Measurements from ENCODE around the gene PCGF2. TPM values are rescaled to one million over a fixed set of nuclear protein-coding genes. Genes with fewer than 3 reads are reported as not detected.

Gene PCGF2
- total RNA-seq, 4 donors from 2014 or later, result 1.3 to 4.0 (median 1.6) TPM

DNA sequence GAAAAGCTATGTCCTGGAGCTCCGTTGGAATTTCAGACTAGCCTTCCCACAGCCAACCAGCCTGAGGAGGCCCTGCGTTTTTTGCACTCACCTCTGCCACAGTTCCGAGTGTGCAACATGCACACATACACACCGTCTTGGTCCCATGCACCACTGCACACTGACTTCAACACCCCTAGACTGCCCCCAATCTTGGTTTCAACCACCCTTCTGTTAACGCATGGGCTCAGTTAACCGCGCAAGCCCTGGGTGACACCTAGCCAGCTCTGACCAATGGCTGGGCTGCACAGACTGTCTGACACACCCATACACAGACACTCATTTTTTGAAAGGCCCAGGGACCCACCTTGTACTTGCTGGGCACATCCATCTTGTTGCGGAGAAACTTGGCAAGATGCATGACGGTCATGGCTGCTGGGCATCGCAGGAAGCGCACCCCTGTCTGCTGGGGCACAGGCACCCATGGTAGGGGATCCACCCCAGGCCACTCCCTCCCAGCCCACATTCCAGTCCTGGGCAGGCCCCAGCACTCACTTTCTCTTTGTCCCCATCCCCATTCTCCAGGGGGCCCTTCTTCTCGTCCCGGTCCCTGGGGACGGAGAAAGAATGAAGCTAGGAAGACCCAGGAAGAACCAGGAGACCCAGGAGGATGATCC, 10.0 kb downstream of the PCGF2 start:
- no peaks in the 10 kb centered on the region for H3K27me3 ChIP-seq
- H3K9me3 ChIP-seq, result no peaks in the 10 kb centered on the region
- intact Hi-C loops (cut with DNase I; ENCODE audit: low total_unique reads), result no loop called here
- DNase-seq (no peak), ATAC-seq (no peak)
- H3K4me3 ChIP-seq, result no peak overlapping the region
- TF ChIP-seq, protein P1, sequence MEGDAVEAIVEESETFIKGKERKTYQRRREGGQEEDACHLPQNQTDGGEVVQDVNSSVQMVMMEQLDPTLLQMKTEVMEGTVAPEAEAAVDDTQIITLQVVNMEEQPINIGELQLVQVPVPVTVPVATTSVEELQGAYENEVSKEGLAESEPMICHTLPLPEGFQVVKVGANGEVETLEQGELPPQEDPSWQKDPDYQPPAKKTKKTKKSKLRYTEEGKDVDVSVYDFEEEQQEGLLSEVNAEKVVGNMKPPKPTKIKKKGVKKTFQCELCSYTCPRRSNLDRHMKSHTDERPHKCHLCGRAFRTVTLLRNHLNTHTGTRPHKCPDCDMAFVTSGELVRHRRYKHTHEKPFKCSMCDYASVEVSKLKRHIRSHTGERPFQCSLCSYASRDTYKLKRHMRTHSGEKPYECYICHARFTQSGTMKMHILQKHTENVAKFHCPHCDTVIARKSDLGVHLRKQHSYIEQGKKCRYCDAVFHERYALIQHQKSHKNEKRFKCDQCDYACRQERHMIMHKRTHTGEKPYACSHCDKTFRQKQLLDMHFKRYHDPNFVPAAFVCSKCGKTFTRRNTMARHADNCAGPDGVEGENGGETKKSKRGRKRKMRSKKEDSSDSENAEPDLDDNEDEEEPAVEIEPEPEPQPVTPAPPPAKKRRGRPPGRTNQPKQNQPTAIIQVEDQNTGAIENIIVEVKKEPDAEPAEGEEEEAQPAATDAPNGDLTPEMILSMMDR (IDR thresholded peaks at IDR 0.05 in 4 of 5, conservative IDR thresholded peaks at IDR 0.05 in 1 of 5), result no peak
- no peak for TF ChIP-seq POLR2A (IDR thresholded peaks at IDR 0.05)
- H3K36me3 ChIP-seq, result peaks cover 0 to 8% of the 10 kb centered on the region in 2 donors
- in situ Hi-C loops (cut with MboI; ENCODE audit: low sequenced_read_pairs in 4 of 4), result loop anchor here in 1 of 4 donors (5.0 kb wide), 1 partner anchor 61 kb away; no protein-coding TSS in a partner anchor
- H3K4me1 ChIP-seq, result peaks cover 23 to 28% of the 10 kb centered on the region in 2 donors
- H3K27ac ChIP-seq, result no peak overlapping the region

DNA sequence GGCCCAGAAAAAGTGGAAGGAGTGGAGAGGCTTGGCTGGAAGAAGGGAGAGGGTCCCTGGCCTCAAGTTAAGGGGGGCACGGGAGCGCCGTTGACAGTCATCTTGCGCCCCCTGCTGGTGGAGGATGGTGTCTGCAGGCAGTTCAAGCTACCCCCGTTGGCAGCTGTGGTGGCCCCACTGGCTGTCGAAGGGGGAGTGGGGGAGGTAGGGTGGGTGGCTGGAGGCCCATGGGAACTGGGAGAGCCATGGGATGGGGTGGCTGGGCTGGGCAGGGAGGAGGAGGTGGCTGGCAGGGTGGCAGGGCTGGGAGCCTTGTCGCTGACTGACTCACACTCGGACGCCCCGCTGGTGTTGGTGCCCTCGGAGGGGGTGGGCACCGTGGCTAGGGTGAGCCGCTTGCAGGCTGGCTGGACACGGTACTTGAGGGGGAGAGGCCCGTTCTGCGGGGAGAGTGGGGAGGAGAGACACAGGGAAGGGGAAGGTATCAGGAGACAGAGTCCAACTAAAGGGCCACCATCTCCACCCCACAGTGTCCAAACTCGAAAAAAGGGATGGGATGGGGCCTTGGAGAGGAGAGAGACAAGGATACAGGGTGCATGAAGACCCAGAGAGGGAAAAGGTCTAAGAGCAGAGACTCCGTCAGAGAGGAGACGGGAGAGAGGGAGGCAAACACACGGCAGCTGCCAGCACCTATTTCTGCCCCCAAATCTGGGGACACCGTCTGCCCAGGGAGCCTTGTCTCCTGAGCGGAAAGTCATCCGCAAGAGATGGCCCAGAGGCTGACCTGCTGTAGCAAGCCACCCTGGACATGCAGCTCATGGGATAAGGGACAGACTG, 12.8 kb downstream of the PCGF2 start:
- Histone ChIP-seq H3K4me1 (peaks cover 25 to 28% of the 10 kb centered on the region in 2 donors), H3K9me3 (no peaks in the 10 kb centered on the region), H3K27ac (peak overlapping the region in 1 of 4 donors; percentile 18), H3K27me3 (no peaks in the 10 kb centered on the region), H3K4me3 (no peak overlapping the region), H3K36me3 (peaks cover 0 to 9% of the 10 kb centered on the region in 2 donors)
- ATAC-seq (no peak), DNase-seq (no peak)
- in situ Hi-C loops (cut with MboI; ENCODE audit: low sequenced_read_pairs in 4 of 4) (loop anchor here in 1 of 4 donors (5.0 kb wide), 1 partner anchor 58 kb away; no protein-coding TSS in a partner anchor), intact Hi-C loops (cut with DNase I; ENCODE audit: low total_unique reads) (loop anchor here (1.0 to 2.0 kb wide), 2 partner anchors 58 to 177 kb away; no protein-coding TSS in a partner anchor)
- no peak for TF ChIP-seq POLR2A (IDR thresholded peaks at IDR 0.05)
- TF ChIP-seq, protein P1 (IDR thresholded peaks at IDR 0.05 in 4 of 5, conservative IDR thresholded peaks at IDR 0.05 in 1 of 5), result peak; percentile 80 to 98 (median 97)

DNA sequence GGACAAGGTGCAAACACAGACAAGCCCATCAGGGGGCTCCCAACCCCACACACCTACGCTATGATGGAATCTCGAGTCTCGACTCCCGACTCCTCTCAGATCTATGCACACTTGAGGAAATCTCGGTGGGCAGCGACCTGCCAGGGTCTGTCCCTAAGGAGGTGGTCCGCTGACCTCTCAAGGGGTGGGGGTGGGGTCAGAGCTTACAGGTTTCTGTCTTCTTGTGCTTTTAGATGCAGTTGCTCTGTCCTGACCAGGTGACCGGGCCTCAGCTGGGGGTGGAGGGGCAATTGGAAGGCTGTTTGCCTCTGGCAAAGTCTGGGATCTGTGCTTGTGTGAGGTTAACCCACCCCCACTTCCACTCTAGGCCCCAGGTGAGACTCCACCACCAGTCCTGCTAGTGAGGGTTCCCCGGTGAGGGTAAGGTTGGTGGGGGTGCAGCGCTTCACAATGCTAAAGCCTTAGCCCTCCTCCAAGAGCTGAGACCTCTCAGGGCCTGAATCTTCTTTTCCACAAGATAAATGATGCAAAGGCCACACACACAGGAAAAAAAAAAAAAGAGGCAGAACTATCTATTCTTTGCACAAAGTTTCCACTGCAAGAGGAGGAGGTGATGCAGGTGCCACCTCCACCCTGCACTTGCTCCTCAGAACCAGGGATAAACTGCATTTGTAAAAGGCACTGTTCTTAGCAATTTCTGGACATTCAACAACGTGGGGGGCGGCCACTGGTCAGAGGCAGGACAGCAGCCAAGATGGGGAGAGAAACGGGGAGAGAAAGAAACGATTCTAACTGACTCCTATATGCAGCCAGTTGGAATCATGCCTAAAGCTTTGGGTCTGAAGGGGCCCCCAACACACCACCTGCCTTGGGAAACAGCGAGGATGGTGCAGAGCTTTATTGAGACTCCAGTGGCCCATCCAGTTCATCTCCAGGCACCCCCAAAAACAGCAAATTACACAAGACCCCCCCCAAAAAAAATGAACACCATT, 13.9 kb downstream of the PCGF2 start:
- TF ChIP-seq POLR2A (IDR thresholded peaks at IDR 0.05), result no peak
- peaks cover 25 to 31% of the 10 kb centered on the region in 2 donors for H3K4me1 ChIP-seq
- no peak overlapping the region for H3K27ac ChIP-seq

DNA sequence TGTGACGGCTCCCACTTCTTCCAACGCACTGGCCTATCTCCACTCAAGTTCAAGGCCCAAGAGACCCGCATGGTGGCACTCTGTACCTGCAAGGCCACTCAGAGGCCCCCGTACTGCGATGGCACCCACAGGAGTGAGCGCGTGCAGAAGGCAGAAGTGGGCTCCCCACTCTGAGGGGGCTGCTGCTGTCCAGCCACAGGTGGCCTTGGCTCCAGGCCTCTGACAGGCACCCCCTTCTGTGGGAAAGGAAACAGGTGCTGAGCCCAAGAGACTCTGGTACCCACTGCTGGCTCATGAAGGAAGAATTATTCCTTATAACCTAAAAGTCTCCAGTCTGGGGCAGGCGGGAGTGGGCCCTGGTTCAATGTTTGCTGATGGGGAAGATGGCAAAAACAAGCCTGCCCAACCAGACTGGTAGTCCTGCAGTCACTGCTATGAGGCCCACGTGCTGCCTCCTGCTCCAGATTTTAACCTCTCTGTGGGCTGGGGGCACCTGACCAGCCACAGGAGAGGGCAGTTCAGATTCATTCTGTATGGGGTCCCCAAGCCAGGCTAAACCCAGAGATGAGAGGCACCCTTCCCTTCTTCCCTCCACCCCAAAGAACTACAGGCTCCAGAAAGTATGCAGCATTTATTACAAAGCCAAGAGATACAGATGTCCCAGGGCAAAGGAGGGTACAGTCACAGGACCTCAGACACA, 14.7 kb downstream of the PCGF2 start:
- no peak for ATAC-seq
- H3K4me1 ChIP-seq, result peaks cover 25 to 32% of the 10 kb centered on the region in 2 donors
- H3K4me3 ChIP-seq, result no peak overlapping the region
- no peak for DNase-seq
- intact Hi-C loops (cut with DNase I; ENCODE audit: low total_unique reads), result no loop called here
- H3K27ac ChIP-seq, result no peak overlapping the region
- TF ChIP-seq, protein P1 (IDR thresholded peaks at IDR 0.05 in 4 of 5, conservative IDR thresholded peaks at IDR 0.05 in 1 of 5), result no peak
- TF ChIP-seq POLR2A (IDR thresholded peaks at IDR 0.05), result no peak
- in situ Hi-C loops (cut with MboI; ENCODE audit: low sequenced_read_pairs in 4 of 4), result loop anchor here in 3 of 4 donors (5.0 kb wide), 1 partner anchor 56 kb away; no protein-coding TSS in a partner anchor
- no peaks in the 10 kb centered on the region for H3K27me3 ChIP-seq
- no peaks in the 10 kb centered on the region for H3K9me3 ChIP-seq
- H3K36me3 ChIP-seq, result peaks cover 0 to 9% of the 10 kb centered on the region in 2 donors

More for the DNA sequence above, 13.9 kb downstream of the PCGF2 start:
- no peaks in the 10 kb centered on the region for H3K27me3 ChIP-seq
- no peak overlapping the region for H3K4me3 ChIP-seq
- H3K36me3 ChIP-seq, result peaks cover 0 to 9% of the 10 kb centered on the region in 2 donors
- intact Hi-C loops (cut with DNase I; ENCODE audit: low total_unique reads) (loop anchor here (2.0 kb wide), 1 partner anchor 175 kb away; no protein-coding TSS in a partner anchor), in situ Hi-C loops (cut with MboI; ENCODE audit: low sequenced_read_pairs in 4 of 4) (loop anchor here in 3 of 4 donors (5.0 kb wide), 1 partner anchor 57 kb away; no protein-coding TSS in a partner anchor)
- H3K9me3 ChIP-seq, result no peaks in the 10 kb centered on the region
- DNase-seq (no peak), ATAC-seq (no peak)

Measured in gastrocnemius medialis (tissue), 4 donors.